ENCODE data around the gene RANGRF.
A peak's percentile ranks its signal among the peaks of the same experiment; 100 is the strongest.

The RANGRF gene

DNA sequence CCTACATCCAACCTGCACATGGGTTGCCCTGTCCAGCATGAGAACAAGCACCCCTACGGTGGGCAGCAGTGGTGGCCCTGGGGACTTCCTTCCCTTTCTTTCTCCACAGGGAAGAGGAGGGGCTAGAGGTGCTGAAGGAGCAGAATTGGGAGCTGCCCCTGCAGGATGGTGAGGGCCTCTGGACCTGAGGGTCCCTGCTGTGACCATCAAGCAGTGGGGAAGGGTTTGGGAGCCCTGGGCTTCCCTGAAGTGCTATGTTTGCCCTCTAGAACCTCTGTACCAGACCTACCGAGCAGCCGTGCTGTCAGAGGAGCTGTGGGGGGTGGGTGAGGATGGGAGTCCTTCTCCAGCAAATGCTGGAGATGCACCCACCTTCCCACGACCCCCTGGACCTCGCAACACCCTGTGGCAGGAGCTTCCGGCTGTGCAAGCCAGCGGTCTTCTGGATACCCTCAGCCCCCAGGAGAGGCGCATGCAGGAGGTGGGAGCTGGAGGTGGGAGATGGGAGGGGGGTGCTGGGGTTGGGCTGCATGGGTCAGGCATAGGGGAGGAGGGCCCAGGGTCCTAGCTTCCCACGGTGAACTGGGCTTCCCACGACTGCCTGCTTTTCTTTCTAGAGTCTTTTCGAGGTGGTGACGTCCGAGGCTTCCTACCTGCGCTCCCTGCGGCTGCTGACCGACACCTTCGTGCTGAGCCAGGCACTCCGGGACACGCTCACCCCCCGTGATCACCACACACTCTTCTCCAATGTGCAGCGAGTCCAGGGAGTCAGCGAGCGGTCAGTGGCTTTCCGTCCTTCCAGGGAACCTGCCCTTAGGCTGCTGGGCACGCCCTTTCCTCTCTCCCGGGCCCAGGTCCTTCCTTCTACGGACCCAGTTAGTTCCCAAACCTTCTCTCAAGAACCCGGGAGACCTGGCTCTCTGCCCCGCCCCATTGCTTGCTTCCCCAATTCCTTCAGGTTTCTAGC, 26.6 kb downstream of the RANGRF start:
- DNase-seq (ENCODE audit: low spot score): no peak

DNA sequence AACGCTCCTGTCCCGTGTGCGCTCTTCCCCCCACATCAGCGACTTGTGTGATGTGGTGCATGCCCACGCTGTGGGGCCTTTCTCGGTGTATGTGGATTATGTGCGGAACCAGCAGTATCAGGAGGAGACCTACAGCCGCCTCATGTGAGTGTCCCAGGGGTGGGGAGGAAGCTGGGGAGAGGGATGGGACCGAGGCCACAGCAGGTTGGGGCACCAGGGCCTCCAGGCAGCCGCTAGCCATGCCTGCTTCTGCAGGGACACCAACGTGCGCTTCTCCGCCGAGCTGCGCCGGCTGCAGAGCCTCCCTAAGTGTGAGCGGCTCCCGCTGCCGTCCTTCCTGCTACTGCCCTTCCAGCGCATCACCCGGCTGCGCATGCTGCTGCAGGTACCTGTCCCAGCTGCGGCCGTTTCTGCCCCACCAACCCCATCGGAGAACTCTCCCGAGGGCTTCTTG, 27.3 kb downstream of the RANGRF start:
- DNase-seq (ENCODE audit: low spot score): no peak

DNA sequence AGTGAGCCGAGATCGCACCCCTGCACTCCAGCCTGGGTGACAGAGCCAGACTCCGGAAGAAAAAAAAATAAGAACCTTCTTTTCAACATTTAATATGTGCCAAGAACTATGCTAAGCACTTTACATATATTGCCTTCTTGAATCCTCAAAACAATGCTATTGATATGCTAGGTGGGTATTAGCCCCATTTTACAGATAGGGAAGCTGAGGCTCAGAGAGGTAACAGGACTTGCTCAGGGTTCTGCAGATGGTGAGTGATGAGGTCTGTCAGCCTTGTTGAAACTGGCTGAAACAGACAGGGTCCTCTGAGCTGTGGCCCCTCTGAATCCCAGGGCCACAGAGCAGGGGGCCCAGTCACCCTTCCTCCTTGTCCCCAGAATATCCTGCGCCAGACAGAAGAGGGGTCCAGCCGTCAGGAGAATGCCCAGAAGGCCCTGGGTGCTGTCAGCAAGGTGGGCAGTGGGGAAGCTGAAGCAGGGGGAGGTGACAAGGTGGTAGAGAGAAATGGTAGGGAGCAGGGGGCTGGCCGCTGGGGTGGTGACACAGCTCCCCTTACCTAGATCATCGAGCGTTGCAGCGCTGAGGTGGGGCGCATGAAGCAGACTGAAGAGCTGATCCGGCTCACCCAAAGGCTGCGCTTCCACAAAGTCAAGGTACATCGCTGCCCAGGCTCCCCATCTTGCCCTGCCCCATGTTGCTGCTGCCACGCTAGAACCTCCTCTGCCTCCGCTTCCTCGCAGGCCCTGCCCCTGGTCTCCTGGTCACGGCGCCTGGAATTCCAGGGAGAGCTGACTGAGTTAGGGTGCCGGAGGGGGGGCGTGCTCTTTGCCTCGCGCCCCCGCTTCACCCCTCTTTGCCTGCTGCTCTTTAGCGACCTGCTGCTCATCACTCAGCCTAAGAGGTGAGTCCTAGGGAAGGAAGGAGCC, 29.8 kb downstream of the RANGRF start:
- DNase-seq (ENCODE audit: low spot score): no peak

DNA sequence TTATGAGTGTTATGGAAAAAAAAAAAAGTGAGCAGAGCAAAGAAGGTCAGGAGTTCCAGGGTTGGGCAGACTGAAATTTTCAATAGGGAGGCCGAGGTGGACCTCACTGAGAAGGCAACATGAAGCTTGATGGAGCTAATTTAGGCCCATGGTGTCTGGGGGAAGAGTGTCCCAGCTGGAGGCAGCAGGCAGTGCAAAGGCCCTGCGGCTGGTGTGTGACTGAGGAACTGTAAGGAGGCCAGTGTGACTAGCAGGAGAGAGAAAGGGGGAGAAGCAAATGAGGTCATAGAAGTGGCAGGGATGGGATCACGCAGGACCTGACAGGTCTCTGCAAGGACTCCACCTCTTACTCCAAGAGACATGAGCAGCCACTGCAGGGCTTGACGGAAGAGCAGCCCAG, 31.8 kb downstream of the RANGRF start:
- no peak for DNase-seq (ENCODE audit: low spot score)

DNA sequence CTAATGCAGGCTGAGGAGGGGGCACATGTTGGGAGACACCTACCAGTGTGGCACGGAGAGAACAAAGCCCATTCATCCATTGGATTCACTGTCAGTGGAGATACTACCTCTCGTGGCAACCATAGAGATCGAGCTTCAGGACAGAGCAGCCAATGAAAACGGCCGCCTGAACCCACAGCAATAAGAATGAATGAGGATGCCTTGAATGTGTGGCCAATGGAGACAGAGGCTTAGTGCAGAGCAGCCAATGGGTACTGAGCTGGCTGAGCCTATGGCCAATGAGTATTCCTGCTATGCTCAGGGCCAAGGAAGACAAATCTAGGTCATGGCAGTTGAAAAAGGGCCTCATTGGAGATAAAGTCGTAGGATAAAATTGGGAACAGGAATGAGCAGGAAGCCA, 32.5 kb downstream of the RANGRF start:
- no peak for DNase-seq (ENCODE audit: low spot score)

DNA sequence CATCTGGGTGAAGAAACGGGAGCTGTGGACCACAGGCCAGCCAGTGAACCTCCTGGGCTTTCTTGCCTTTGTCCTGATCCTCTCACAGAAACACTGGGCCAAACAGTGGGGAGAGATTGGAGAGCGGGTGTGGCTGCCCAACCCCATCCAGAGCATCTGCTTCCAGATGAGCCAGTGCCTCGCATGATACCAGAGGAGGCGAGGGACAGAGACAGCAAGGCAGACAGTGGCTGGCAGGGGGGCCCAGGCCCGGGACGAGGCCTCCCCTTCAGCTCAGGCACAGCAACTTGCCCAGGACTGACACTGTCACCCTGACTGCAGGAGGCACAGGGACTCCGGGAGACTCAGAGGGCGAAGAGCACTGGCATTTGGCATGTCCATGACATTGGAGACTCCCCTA, 33.6 kb downstream of the RANGRF start:
- DNase-seq (ENCODE audit: low spot score): no peak

DNA sequence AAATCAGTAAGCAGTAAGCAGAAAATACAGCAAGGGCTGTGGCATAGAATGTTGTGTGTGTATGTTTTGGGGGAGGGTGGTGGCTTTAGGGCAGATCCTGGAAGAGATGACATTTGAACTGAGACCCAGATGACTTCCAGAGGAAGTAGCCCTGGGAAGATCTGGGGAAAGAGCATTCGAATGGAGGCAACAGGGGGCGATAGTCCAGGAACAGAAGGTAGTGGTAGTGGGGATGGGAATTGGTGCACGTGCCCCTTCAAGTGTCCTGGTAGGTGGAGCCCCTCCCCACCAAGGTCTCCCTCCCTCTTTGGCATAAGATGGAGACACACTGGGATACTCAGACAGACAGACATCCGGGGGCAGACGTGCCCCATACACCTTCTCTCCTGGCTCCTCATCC, 35.7 kb downstream of the RANGRF start:
- no peak for DNase-seq (ENCODE audit: low spot score)

DNA sequence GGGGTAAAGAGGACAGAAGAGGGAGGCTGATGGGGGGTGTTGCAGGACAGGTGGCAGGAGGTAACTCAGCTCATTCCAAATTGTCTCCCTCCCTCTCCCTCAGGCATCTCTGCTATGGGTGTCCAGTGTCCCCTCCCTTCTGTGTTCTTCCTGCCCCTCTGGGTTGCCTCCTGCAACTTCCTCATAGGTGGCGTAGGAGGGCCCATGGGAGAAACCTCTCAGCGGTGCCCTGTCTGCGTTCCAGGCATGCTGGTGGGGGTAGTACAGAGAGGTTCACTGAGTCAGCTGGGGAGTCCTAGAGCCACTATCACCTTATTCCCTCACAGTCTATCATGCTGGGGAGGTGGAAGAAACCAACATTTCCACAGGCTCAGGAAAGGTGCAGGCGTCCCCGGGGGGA, 36.5 kb downstream of the RANGRF start:
- DNase-seq (ENCODE audit: low spot score): no peak

DNA sequence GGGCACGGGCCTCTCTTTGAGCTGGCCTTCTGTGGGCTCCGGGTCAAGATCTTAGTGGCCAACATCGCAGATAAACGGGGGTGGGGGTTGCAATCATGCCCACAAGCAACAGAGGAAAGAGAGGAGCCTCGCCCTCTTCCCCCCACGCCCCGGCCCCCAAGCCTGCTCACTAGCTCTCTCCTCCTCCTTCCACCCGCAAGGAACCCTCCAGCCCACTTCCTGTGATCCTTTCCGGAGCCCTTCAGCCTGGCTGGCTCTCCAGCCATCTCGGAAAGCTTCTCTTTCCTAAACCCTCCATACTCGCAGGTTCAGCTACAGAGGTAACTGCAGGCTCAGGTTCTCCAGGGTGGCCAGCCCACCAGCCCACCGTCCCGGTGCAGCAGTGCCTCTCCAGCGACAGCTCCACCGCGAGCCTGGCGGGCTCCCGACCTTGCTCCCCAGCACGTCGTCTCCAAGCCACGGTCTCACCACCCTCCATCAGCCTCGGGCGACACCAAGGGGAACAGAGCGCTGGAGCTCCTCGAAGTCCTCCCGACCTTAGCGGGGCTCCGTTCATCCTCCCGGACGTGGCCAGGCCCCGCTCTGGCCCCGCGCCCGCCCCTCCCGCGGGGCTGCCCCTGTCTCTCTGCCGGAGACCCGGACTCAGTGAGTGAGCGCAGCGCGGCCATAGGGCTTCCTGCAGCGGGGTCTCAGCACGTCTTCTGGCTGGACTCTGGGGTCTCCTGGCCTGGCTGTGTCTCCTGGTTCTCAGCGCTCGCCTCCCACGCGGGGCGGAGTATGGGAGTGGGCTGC, 38.2 kb downstream of the RANGRF start:
- DNase-seq (ENCODE audit: low spot score): no peak

DNA sequence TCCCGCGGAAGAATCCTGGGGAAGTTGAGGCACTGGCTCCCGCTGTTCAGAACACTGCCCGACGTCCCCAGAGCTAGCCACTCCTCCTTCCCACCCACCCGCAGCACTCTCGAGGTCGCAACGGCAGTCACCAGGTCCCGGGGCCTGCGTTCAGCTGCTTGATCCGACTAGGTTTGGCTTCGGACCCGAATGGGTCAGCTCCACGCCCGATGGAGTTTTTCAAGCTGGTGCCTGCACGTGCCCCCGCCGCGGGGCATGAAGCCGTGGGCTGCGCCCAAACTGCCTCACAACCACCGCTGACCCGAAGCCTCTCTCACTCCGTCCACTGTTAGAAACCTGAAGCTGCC, 38.8 kb downstream of the RANGRF start:
- DNase-seq (ENCODE audit: low spot score): no peak

DNA sequence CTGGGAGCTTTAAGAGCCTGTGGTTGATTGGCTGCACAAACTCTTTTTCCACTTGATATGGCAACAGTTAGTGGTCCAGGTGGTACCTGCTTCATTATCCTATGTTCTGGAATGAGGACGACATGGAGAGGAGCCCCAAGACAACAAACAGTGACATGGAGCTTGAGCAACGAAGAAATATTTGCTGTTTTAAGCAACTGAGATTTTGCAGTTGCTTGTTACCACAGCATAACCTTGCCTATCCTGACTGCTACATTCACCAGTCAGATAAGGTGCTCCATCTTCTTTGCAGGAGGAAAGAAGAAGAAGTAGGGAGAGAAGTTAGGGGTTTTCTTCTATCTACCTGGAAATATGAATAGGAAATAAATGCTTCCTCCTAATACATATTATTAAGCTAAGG, 43.7 kb downstream of the RANGRF start:
- no peak for DNase-seq (ENCODE audit: low spot score)

DNA sequence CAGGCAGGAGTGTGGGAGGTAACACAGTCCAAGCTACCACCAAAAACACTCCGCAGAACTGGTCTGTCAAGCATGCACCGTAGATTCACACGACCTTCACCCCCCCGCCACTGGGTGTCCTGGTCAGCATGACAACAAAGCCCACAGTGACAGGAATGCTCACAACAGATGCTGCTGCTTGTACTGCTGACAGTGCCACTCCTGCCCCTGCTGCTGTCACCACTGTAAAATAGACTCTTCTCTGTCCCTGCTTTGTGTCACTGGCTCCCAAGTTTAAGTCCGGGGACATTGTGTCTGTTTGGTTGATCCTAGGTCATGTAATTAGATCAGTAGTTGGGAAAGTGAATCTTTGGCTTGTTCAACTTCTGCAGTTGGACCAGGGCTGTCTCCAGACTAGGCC, 44.2 kb downstream of the RANGRF start:
- no peak for DNase-seq (ENCODE audit: low spot score)

DNA sequence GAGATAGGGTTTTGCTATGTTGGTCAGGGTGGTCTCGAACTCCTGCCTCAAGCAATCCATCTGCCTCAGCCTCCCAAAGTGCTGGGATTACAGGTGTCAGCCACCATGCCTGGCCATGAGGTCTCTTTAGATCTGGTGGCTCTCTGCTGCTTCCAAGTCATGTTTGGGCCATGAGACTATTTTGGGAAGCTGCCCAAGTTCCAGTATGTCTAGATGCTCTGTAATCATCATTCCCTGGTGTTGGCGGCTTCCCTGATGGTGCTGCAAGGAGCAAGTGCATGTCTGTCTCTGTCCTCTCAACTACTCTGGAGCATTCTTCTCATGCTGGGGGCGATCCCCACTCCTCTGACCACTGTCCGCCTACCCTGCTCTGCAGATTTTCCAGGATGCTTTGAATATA, 44.8 kb downstream of the RANGRF start:
- DNase-seq (ENCODE audit: low spot score): no peak

DNA sequence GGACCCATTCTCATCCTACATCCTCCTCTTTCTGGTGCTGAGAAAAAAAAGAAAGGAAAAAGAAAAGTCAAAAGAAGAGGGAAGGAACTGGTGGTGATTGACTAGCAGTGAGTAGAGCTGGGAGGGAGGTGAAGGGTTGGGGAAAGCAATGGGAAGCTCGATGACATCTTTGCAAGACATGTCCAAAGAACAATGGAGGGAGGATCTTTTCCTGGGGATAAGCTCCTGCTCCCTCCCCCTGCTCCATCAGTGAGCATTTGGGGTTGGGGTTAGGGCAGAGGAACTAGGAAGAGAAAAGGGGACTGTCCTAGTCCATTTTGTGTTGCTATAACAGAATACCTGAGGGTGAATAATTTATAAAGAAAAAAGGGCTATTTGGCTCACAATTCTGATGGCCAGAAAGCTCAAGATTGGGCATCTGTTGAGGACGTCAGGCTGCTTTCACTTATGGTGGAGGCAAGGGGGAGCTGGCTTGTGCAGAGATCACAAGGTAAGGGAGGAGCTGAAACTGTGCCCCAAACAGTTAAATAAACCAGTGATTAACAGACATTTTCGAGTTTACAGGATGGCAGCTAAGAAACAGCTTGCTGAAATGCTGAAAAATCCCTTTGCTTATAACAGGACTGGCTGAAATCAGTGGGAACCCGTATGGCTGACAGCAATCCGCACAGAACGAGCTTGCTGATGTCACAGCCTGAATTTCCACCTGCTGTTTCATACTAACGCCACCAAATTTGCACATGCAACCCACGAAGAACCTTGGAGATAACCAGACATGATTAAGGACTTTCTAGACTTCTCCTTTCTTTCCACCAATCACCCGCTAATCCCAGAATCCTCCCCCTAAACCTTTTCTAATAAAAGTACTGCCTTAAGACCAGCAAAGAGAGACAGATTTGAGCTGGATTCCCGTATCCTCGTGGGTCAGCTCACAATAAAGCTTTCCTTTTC, 49.6 kb downstream of the RANGRF start:
- peak; percentile 75 for DNase-seq (ENCODE audit: low spot score)

DNA sequence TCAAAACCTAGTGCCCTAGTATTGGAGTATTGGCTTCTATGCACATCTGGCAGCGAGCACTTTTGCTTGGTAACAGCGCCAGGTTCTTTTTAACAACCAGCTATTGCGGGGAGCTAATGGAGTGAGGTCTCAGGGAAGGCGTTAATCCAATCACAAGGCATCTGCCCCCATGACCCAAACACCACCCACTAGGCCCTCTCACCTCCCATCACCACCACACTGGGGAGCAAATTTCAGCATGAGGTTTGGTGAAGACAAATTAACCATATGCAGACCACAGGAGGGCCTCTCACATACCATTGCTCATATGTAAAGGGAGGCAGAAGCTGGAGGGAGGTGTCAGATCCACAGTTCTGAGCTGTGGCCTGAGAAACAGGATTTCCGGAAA, 50.3 kb downstream of the RANGRF start:
- no peak for DNase-seq (ENCODE audit: low spot score)

DNA sequence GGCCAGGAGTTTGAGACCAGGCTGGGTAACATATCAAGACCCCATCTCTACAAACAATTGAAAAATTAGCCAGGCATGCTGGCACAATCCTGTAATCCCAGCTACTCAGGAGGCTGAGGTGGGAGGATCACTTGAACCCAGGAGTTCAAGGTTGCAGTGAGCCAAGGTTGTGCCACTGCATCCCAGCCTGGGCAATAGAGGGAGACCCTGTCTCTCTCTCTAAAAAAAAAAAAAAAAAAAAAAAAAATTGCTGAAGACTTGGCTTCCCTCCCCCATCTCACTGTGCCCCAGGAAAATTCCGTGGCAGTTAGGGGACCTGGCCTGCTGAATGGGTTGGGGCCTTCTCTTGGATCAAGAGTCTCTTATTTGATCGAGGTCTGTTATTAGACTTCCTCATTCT, 51.1 kb downstream of the RANGRF start, which contains the start of gene ODF4:
Gene ODF4 (plus strand): TSS at position 301 of the 400 bp plus-strand sequence. CDS start 212 bp downstream, outside the sequence.
- no peak for DNase-seq (ENCODE audit: low spot score)

Data from cerebellar cortex (tissue), 1 donor.